ENCODE data around the gene ANGPT4. TPM values are rescaled to one million over a fixed set of nuclear protein-coding genes. Genes with fewer than 3 reads are reported as not detected.

Gene ANGPT4
- total and polyA plus RNA-seq, 4 donors = 0.02 to 0.67 (median 0.65) TPM; not detected in 1

GRCh38 chr20:884983-885952 is 30.9 kb downstream of the ANGPT4 start:
- no peak for ATAC-seq (ENCODE audit: insufficient read depth, low FRiP score)

GRCh38 chr20:881783-882144 is 34.4 kb downstream of the ANGPT4 start:
- DNase-seq = no peak
- Histone ChIP-seq H3K9ac (ENCODE audit: insufficient read depth in 1 of 2, low read length in 2 of 2) (no peak overlapping the region), H3K4me1 (ENCODE audit: control insufficient read depth in 5 of 5, insufficient read depth in 5 of 5, low read length in 5 of 5) (peaks cover 0 to 4% (median 0%) of the 10 kb centered on the region in 5 donors)

More at GRCh38 chr20:884983-885952, 30.9 kb downstream of the ANGPT4 start:
- peak; percentile 77 to 86 (median 79) for DNase-seq
- no peak overlapping the region for H3K27ac ChIP-seq (ENCODE audit: low read depth in 1 of 2, low read length in 1 of 2)
- H3K36me3 ChIP-seq (ENCODE audit: control insufficient read depth in 4 of 4, insufficient read depth in 4 of 4, low read length in 4 of 4) = no peaks in the 10 kb centered on the region
- H3K4me1 ChIP-seq (ENCODE audit: control insufficient read depth in 5 of 5, insufficient read depth in 5 of 5, low read length in 5 of 5) = peaks cover 0 to 4% (median 0%) of the 10 kb centered on the region in 5 donors
- H3K9me3 ChIP-seq (ENCODE audit: control insufficient read depth in 4 of 4, insufficient read depth in 3 of 4, low read length in 3 of 4) = no peaks in the 10 kb centered on the region
- WGBS, 2 donors = 15 to 19% methylated on average over 37 to 41 of the region's 41 CpGs
- no peak overlapping the region for H3K4me3 ChIP-seq
- H3K9ac ChIP-seq (ENCODE audit: insufficient read depth in 1 of 2, low read length in 2 of 2) = no peak overlapping the region
- no peak for TF ChIP-seq CTCF (IDR thresholded peaks at IDR 0.05; ENCODE audit: control extremely low read depth, extremely low read depth)
- peaks cover 0 to 5% (median 3%) of the 10 kb centered on the region in 3 donors for H3K27me3 ChIP-seq (ENCODE audit: control insufficient read depth in 3 of 3, insufficient read depth in 3 of 3, low read length in 2 of 3)

GRCh38 chr20:881051-881782 is 34.9 kb downstream of the ANGPT4 start:
- WGBS, 2 donors = 59 to 66% methylated on average over 10 of the region's 10 CpGs
- TF ChIP-seq CTCF (IDR thresholded peaks at IDR 0.05; ENCODE audit: control extremely low read depth, extremely low read depth) = no peak
- H3K27ac ChIP-seq (ENCODE audit: low read depth in 1 of 2, low read length in 1 of 2) = no peak overlapping the region
- ATAC-seq (ENCODE audit: insufficient read depth, low FRiP score) = no peak
- H3K4me3 ChIP-seq = no peak overlapping the region
- peaks cover 0 to 4% (median 0%) of the 10 kb centered on the region in 5 donors for H3K4me1 ChIP-seq (ENCODE audit: control insufficient read depth in 5 of 5, insufficient read depth in 5 of 5, low read length in 5 of 5)
- H3K9ac ChIP-seq (ENCODE audit: insufficient read depth in 1 of 2, low read length in 2 of 2) = no peak overlapping the region
- H3K9me3 ChIP-seq (ENCODE audit: control insufficient read depth in 4 of 4, insufficient read depth in 3 of 4, low read length in 3 of 4) = no peaks in the 10 kb centered on the region
- no peak for DNase-seq
- peaks cover 0 to 2% (median under 1%) of the 10 kb centered on the region in 3 donors for H3K27me3 ChIP-seq (ENCODE audit: control insufficient read depth in 3 of 3, insufficient read depth in 3 of 3, low read length in 2 of 3)
- no peaks in the 10 kb centered on the region for H3K36me3 ChIP-seq (ENCODE audit: control insufficient read depth in 4 of 4, insufficient read depth in 4 of 4, low read length in 4 of 4)

More at GRCh38 chr20:881783-882144, 34.4 kb downstream of the ANGPT4 start:
- no peak for ATAC-seq (ENCODE audit: insufficient read depth, low FRiP score)
- TF ChIP-seq CTCF (IDR thresholded peaks at IDR 0.05; ENCODE audit: control extremely low read depth, extremely low read depth) = no peak
- no peaks in the 10 kb centered on the region for H3K9me3 ChIP-seq (ENCODE audit: control insufficient read depth in 4 of 4, insufficient read depth in 3 of 4, low read length in 3 of 4)
- H3K4me3 ChIP-seq = no peak overlapping the region
- H3K27me3 ChIP-seq (ENCODE audit: control insufficient read depth in 3 of 3, insufficient read depth in 3 of 3, low read length in 2 of 3) = peaks cover 0 to 3% (median 2%) of the 10 kb centered on the region in 3 donors
- no peaks in the 10 kb centered on the region for H3K36me3 ChIP-seq (ENCODE audit: control insufficient read depth in 4 of 4, insufficient read depth in 4 of 4, low read length in 4 of 4)
- no peak overlapping the region for H3K27ac ChIP-seq (ENCODE audit: low read depth in 1 of 2, low read length in 1 of 2)
